Central memory CD8-positive, alpha-beta T cell (primary cell): Measurements from ENCODE around the gene LRP10.
A peak's percentile ranks its signal among the peaks of the same experiment; 100 is the strongest.
"Not testable (repeated sequence)": the region's sequence is repeated elsewhere in the genome, so short reads cannot be mapped to it uniquely, and the experiment has no call there.

Experiments
- ATAC-seq: fragments of 150-1000 bp; cut with Tn5 transposase; replicated peaks from 2 replicates; pipeline ENCODE4 v1.10.0; 2022; ENCODE audit warnings: mild to moderate bottlenecking, moderate FRiP score, moderate number of reproducible peaks; ENCODE audit not compliant: poor library complexity, severe bottlenecking; ENCODE audit errors: extremely low read depth
- DNase-seq, 2 donors: peaks; one replicate each; pipeline ENCODE4 v3.0.0; 2021; ENCODE audit warnings: low spot score in 2 of 2
- H3K27ac Mint-ChIP-seq: one replicate; pipeline ENCODE4 v1.8.0; 2022; ENCODE audit warnings: low read depth, mild to moderate bottlenecking, moderate library complexity, mixed read lengths
- H3K27me3 Mint-ChIP-seq: one replicate; pipeline ENCODE4 v1.8.0; 2022; ENCODE audit warnings: mixed read lengths
- H3K36me3 Mint-ChIP-seq: one replicate; pipeline ENCODE4 v1.8.0; 2022; ENCODE audit warnings: mild to moderate bottlenecking, moderate library complexity, mixed read lengths; ENCODE audit not compliant: insufficient read depth
- H3K4me1 Mint-ChIP-seq: one replicate; pipeline ENCODE4 v1.8.0; 2022; ENCODE audit warnings: mixed read lengths
- H3K4me3 Mint-ChIP-seq: one replicate; pipeline ENCODE4 v1.8.0; 2022; ENCODE audit warnings: mild to moderate bottlenecking, moderate library complexity, mixed read lengths
- H3K9me3 Mint-ChIP-seq: one replicate; pipeline ENCODE4 v1.8.0; 2022; ENCODE audit warnings: mixed read lengths

Gene LRP10

GRCh38 chr14:22906073-22906472 lies 34.5 kb downstream of the LRP10 start:
- H3K9me3 Mint-ChIP-seq: no peaks in the 10 kb centered on the region

GRCh38 chr14:22907429-22907828 lies 35.9 kb downstream of the LRP10 start:
- ATAC-seq (no peak), DNase-seq (no peak)
- H3K27ac Mint-ChIP-seq: no peak overlapping the region
- no peaks in the 10 kb centered on the region for H3K27me3 Mint-ChIP-seq
- peaks cover 16% of the 10 kb centered on the region for H3K4me1 Mint-ChIP-seq
- H3K36me3 Mint-ChIP-seq: peaks cover 83% of the 10 kb centered on the region
- H3K4me3 Mint-ChIP-seq: no peak overlapping the region
- H3K9me3 Mint-ChIP-seq: no peaks in the 10 kb centered on the region

More at GRCh38 chr14:22906073-22906472, 34.5 kb downstream of the LRP10 start:
- peaks cover 83% of the 10 kb centered on the region for H3K36me3 Mint-ChIP-seq
- H3K27ac Mint-ChIP-seq: no peak overlapping the region
- no peaks in the 10 kb centered on the region for H3K27me3 Mint-ChIP-seq
- H3K4me3 Mint-ChIP-seq: no peak overlapping the region
- ATAC-seq (no peak), DNase-seq (no peak)
- H3K4me1 Mint-ChIP-seq: peaks cover 8% of the 10 kb centered on the region

GRCh38 chr14:22908601-22909000 lies 37.1 kb downstream of the LRP10 start:
- no peak for DNase-seq
- peaks cover 22% of the 10 kb centered on the region for H3K4me1 Mint-ChIP-seq
- H3K27ac Mint-ChIP-seq: no peak overlapping the region
- no peaks in the 10 kb centered on the region for H3K9me3 Mint-ChIP-seq
- no peaks in the 10 kb centered on the region for H3K27me3 Mint-ChIP-seq
- peaks cover 79% of the 10 kb centered on the region for H3K36me3 Mint-ChIP-seq
- H3K4me3 Mint-ChIP-seq: no peak overlapping the region
- ATAC-seq: no peak

- Mint-ChIP-seq H3K36me3 (peaks cover 60% of the 10 kb centered on the region), H3K9me3 (no peaks in the 10 kb centered on the region), H3K4me3 (no peak overlapping the region), H3K4me1 (peaks cover 22% of the 10 kb centered on the region), H3K27me3 (no peaks in the 10 kb centered on the region), H3K27ac (no peak overlapping the region)
- no peak for ATAC-seq
- DNase-seq: no peak
Measured at GRCh38 chr14:22910916-22911315, 39.4 kb downstream of the LRP10 start.

- H3K9me3 Mint-ChIP-seq, DNase-seq, H3K27me3 Mint-ChIP-seq, H3K27ac Mint-ChIP-seq, ATAC-seq, H3K4me3 Mint-ChIP-seq: not testable (repeated sequence)
- H3K36me3 Mint-ChIP-seq: peaks cover 48% of the 10 kb centered on the region
- peaks cover 33% of the 10 kb centered on the region for H3K4me1 Mint-ChIP-seq
Measured at GRCh38 chr14:22914836-22915235, 43.3 kb downstream of the LRP10 start.

- DNase-seq: no peak
- peaks cover 33% of the 10 kb centered on the region for H3K4me1 Mint-ChIP-seq
- peaks cover 40% of the 10 kb centered on the region for H3K36me3 Mint-ChIP-seq
Measured at GRCh38 chr14:22915886-22916521, 44.5 kb downstream of the LRP10 start.

GRCh38 chr14:22918804-22919600 lies 47.5 kb downstream of the LRP10 start, which contains the start of gene RBM23:
RBM23 (minus strand) TSS chr14:22919149.
- Mint-ChIP-seq H3K27me3 (no peaks in the 10 kb centered on the region), H3K9me3 (no peaks in the 10 kb centered on the region), H3K4me3 (peak within 1 kb of the TSS; percentile 94), H3K4me1 (peaks cover 18% of the 10 kb centered on the region), H3K27ac (peak within 1 kb of the TSS; percentile 100), H3K36me3 (peaks cover 28% of the 10 kb centered on the region)
- ATAC-seq (peak; percentile 87), DNase-seq (peak; percentile 99 to 100)

More at GRCh38 chr14:22915886-22916521, 44.5 kb downstream of the LRP10 start:
- H3K4me3 Mint-ChIP-seq: no peak overlapping the region
- H3K27ac Mint-ChIP-seq: peak overlapping the region; percentile 35
- no peak for ATAC-seq
- H3K27me3 Mint-ChIP-seq: no peaks in the 10 kb centered on the region
- H3K9me3 Mint-ChIP-seq: no peaks in the 10 kb centered on the region

- Mint-ChIP-seq H3K36me3 (peaks cover 30% of the 10 kb centered on the region), H3K9me3 (no peaks in the 10 kb centered on the region), H3K4me1 (peaks cover 18% of the 10 kb centered on the region), H3K4me3 (peak overlapping the region; percentile 94), H3K27ac (peak overlapping the region; percentile 100), H3K27me3 (no peaks in the 10 kb centered on the region)
- DNase-seq (no peak), ATAC-seq (no peak)
Measured at GRCh38 chr14:22919601-22919921, 48.0 kb downstream of the LRP10 start.

- H3K27ac Mint-ChIP-seq: no peak overlapping the region
Measured at GRCh38 chr14:22920697-22921096, 49.2 kb downstream of the LRP10 start.

GRCh38 chr14:22922294-22922693 lies 50.8 kb downstream of the LRP10 start:
- Mint-ChIP-seq H3K27me3 (no peaks in the 10 kb centered on the region), H3K9me3 (no peaks in the 10 kb centered on the region)

More at GRCh38 chr14:22920697-22921096, 49.2 kb downstream of the LRP10 start:
- Mint-ChIP-seq H3K4me3 (no peak overlapping the region), H3K27me3 (no peaks in the 10 kb centered on the region), H3K9me3 (no peaks in the 10 kb centered on the region), H3K4me1 (peaks cover 18% of the 10 kb centered on the region), H3K36me3 (peaks cover 34% of the 10 kb centered on the region)
- no peak for ATAC-seq
- no peak for DNase-seq

GRCh38 chr14:22923746-22924145 lies 52.2 kb downstream of the LRP10 start:
- H3K27ac Mint-ChIP-seq: no peak overlapping the region
- peaks cover 8% of the 10 kb centered on the region for H3K4me1 Mint-ChIP-seq
- DNase-seq (no peak), ATAC-seq (no peak)
- H3K4me3 Mint-ChIP-seq: no peak overlapping the region
- peaks cover 25% of the 10 kb centered on the region for H3K36me3 Mint-ChIP-seq
- H3K27me3 Mint-ChIP-seq: no peaks in the 10 kb centered on the region
- H3K9me3 Mint-ChIP-seq: no peaks in the 10 kb centered on the region

More at GRCh38 chr14:22922294-22922693, 50.8 kb downstream of the LRP10 start:
- ATAC-seq (no peak), DNase-seq (no peak)
- Mint-ChIP-seq H3K4me1 (peaks cover 21% of the 10 kb centered on the region), H3K27ac (no peak overlapping the region), H3K4me3 (no peak overlapping the region), H3K36me3 (peaks cover 34% of the 10 kb centered on the region)

- ATAC-seq: no peak
- H3K4me3 Mint-ChIP-seq: no peak overlapping the region
Measured at GRCh38 chr14:22925513-22925912, 54.0 kb downstream of the LRP10 start.

GRCh38 chr14:22926316-22926715 lies 54.8 kb downstream of the LRP10 start:
- no peak overlapping the region for H3K4me3 Mint-ChIP-seq
- H3K36me3 Mint-ChIP-seq: peaks cover 18% of the 10 kb centered on the region

More at GRCh38 chr14:22925513-22925912, 54.0 kb downstream of the LRP10 start:
- H3K27ac Mint-ChIP-seq: no peak overlapping the region
- H3K9me3 Mint-ChIP-seq: no peaks in the 10 kb centered on the region
- peaks cover 19% of the 10 kb centered on the region for H3K36me3 Mint-ChIP-seq
- H3K4me1 Mint-ChIP-seq: peaks cover 5% of the 10 kb centered on the region
- no peak for DNase-seq
- H3K27me3 Mint-ChIP-seq: no peaks in the 10 kb centered on the region

More at GRCh38 chr14:22926316-22926715, 54.8 kb downstream of the LRP10 start:
- H3K4me1 Mint-ChIP-seq: peaks cover 5% of the 10 kb centered on the region
- DNase-seq: no peak
- ATAC-seq: no peak
- no peaks in the 10 kb centered on the region for H3K27me3 Mint-ChIP-seq
- H3K9me3 Mint-ChIP-seq: no peaks in the 10 kb centered on the region
- no peak overlapping the region for H3K27ac Mint-ChIP-seq
